ENCODE results near the gene FGD5.

Gene FGD5

GRCh38 chr3:14879211-14879874, 60.6 kb downstream of the FGD5 start:
- no peak for TF ChIP-seq CTCF (IDR thresholded peaks at IDR 0.05)

DNA sequence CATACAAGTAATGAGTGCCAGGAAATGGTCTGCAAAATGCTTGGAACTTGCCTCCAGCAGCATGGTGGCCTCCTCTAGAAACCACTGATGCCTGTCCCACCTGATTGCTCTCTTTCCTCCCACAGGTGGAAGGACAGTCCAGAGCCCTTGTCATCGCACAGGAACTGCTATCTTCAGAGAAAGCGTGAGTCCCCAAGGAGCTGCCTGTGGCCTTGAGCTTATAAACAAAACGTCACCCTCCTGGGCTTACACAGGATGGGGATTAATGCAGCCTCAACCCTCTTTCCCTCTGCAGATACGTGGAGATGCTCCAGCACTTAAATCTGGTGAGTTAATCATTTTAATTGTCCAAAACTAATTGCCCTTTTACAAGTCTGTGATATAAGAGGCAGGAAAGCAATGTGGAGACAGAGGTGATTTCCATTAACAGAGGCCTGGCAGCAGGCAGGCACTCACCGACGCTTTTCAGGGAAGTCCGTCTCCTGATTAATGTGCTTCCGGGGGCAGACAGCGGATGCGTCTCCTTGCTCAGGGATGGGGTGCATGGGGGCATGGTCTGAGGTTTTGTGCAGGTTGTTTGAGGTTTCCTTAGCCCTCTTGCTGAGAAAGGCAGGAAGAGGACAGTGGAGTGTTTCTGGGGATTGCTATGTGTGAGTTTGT, 61.8 kb downstream of the FGD5 start:
- TF ChIP-seq CTCF (IDR thresholded peaks at IDR 0.05) = no peak

- no peak for TF ChIP-seq CTCF (IDR thresholded peaks at IDR 0.05)
Measured at GRCh38 chr3:14883226-14883625, 64.5 kb downstream of the FGD5 start.

GRCh38 chr3:14884665-14885064, 65.9 kb downstream of the FGD5 start:
- no peak for TF ChIP-seq CTCF (IDR thresholded peaks at IDR 0.05)

DNA sequence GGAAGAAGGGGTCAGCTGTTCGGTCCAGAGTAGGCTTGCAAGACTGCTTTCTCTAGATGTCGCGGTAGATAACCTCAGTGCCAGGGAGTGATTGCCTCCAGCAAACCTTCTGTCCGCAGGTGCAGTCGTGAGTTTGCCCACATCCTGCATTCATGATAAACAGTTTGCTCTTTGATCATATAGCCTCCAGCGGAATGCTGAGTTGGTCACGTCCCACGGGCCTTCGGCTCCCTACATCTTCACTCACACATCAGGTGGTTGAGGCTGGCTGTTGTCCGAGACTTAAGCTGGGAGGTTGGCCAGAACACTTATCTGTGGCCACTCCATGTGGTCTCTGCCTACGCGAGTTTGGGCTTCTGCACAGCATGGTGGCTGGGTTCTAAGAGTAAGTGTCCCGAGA, 66.5 kb downstream of the FGD5 start:
- no peak for TF ChIP-seq CTCF (IDR thresholded peaks at IDR 0.05)

DNA sequence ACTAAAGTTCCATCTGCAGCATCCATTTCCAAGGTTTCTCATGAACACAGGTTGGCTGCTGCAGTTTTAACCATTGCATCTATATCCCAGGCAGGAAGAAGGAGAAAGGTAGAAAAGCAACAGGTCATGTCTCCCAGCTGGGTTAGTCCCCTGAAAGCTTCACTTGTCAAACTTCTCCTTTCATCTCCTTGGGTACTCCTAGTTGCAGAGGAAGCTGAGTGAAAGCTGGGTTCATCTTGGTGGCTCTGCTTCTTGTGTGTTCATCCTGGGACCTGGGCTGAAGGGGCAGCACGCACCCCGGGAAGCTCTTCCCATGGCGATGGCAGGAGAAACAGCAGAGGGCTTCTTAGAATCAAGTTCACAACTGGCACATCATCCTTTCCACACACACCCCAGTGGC, 67.3 kb downstream of the FGD5 start:
- no peak for TF ChIP-seq CTCF (IDR thresholded peaks at IDR 0.05)

GRCh38 chr3:14889205-14889604, 70.4 kb downstream of the FGD5 start:
- no peak for TF ChIP-seq CTCF (IDR thresholded peaks at IDR 0.05)

Data from LNCAP (cell line).